Activated CD8-positive, alpha-beta memory T cell treated with anti-CD3 and anti-CD28 coated beads, Interleukin-2, amount 50 U/mL, for 1 hour (primary cell): ENCODE data around the gene LCE1D.

Experiments
- DNase-seq: peaks from one replicate; pipeline ENCODE4 v3.0.0-alpha.2; 2020; ENCODE audit errors: extremely low read depth

LCE1D gene

GRCh38 chr1:152817309-152817708 lies 20.8 kb downstream of the LCE1D start:
- DNase-seq, result no peak

- DNase-seq, result no peak
These were observed 26.8 kb downstream of the LCE1D start for GRCh38 chr1:152823294-152823693.

GRCh38 chr1:152824964-152825363 lies 28.4 kb downstream of the LCE1D start:
- DNase-seq, result no peak

- DNase-seq, result no peak
These were observed 30.7 kb downstream of the LCE1D start, which contains the start of gene LCE1A for GRCh38 chr1:152827173-152827572. LCE1A (plus strand) TSS chr1:152827473; CDS start chr1:152827473, 0 bp downstream.

- DNase-seq, result no peak
These were observed 40.3 kb downstream of the LCE1D start for GRCh38 chr1:152836870-152837269.

GRCh38 chr1:152842556-152842955 lies 46.0 kb downstream of the LCE1D start, which contains the start of gene LCE6A:
LCE6A (plus strand) TSS chr1:152842856; CDS start chr1:152843521, 665 bp downstream.
- DNase-seq, result no peak
